Liver (tissue), 3 donors: Measurements from ENCODE around the gene GRIN1.

Experiments used
- CTCF ChIP-seq: fragments of 150-350 bp; IDR thresholded peaks from 2 replicates; pipeline ENCODE4 v1.5.1; 2017; ENCODE audit warnings: improper control_type of control experiment, low read depth, low read length; ENCODE audit not compliant: missing input control
- EGR1 ChIP-seq, 2 donors: IDR thresholded peaks; 2 replicates each; pipeline ENCODE4 v1.6.1; 2016 to 2018; ENCODE audit warnings: antibody characterized with exemption in 2 of 2, low read depth in 2 of 2
- FOXA1 ChIP-seq: IDR thresholded peaks from 2 replicates; pipeline ENCODE4 v1.6.1; 2016; ENCODE audit warnings: antibody characterized with exemption
- GABPA ChIP-seq, 2 donors: IDR thresholded peaks in 1 of 2; conservative IDR thresholded peaks in 1 of 2; 2 replicates each; pipeline ENCODE4 v1.6.1; 2016; ENCODE audit warnings: antibody characterized with exemption in 2 of 2, mild to moderate bottlenecking in 1 of 2, moderate library complexity in 1 of 2
- RAD21 ChIP-seq, 2 donors: IDR thresholded peaks; 2 replicates each; pipeline ENCODE4 v1.6.1; 2016; ENCODE audit warnings: antibody characterized with exemption in 2 of 2, mild to moderate bottlenecking in 2 of 2
- REST ChIP-seq: IDR thresholded peaks from 2 replicates; pipeline ENCODE4 v1.6.1; 2016; ENCODE audit warnings: antibody characterized with exemption, mild to moderate bottlenecking
- RXRA ChIP-seq, 2 donors: IDR thresholded peaks; 2 replicates each; pipeline ENCODE4 v1.6.1; 2017 to 2018; ENCODE audit warnings: antibody characterized with exemption in 2 of 2, mild to moderate bottlenecking in 1 of 2
- SP1 ChIP-seq: IDR thresholded peaks from 2 replicates; pipeline ENCODE4 v1.6.1; 2018; ENCODE audit warnings: antibody characterized with exemption, mild to moderate bottlenecking
- TAF1 ChIP-seq: conservative IDR thresholded peaks from 2 replicates; pipeline ENCODE4 v1.6.1; 2016; ENCODE audit warnings: antibody characterized with exemption, mild to moderate bottlenecking
- YY1 ChIP-seq: IDR thresholded peaks from 2 replicates; pipeline ENCODE4 v1.6.1; 2016; ENCODE audit warnings: antibody characterized with exemption, mild to moderate bottlenecking
- TF ChIP-seq, protein P1 (sequence below): IDR thresholded peaks from 2 replicates; pipeline ENCODE4 v1.6.1; 2016; ENCODE audit warnings: antibody characterized with exemption
- TF ChIP-seq, protein P2 (sequence below): IDR thresholded peaks from 2 replicates; pipeline ENCODE4 v1.6.1; 2016; ENCODE audit warnings: antibody characterized with exemption
- donor health status: healthy.
- donor health status: healthy.

DNA sequence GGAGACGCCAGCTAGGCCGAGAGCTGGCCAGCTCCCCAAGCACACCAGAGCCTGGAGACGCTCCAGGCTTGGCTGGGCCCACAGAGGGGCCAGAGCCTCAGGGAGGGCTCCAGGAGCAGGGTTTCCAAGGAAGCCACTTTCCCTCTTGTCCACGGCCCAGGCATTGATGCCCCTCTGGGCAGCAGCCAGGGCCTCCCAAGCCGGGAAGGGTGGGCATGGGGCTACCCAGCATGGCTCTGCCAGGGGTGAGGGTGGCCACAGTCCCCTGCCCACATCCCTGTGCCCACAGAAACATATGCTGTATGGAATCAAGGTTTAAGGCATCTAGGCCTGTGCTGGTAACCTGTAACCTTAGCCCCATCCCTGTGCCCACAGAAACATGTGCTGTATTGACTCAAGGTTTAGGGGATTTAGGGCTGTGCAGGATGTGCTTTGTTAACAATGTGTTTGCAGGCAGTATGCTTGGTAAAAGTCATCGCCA, 22.9 kb upstream of the GRIN1 start:
- TF ChIP-seq CTCF (no peak), SP1 (no peak), TAF1 (no peak), REST (no peak), FOXA1 (no peak), YY1 (no peak), RAD21 (IDR thresholded peaks at IDR 0.05) (no peak), EGR1 (IDR thresholded peaks at IDR 0.05; ENCODE audit: low read depth in 2 of 2) (no peak), GABPA (IDR thresholded peaks at IDR 0.05 in 1 of 2, conservative IDR thresholded peaks at IDR 0.05 in 1 of 2) (no peak), RXRA (IDR thresholded peaks at IDR 0.05) (no peak)
- TF ChIP-seq, protein P1, sequence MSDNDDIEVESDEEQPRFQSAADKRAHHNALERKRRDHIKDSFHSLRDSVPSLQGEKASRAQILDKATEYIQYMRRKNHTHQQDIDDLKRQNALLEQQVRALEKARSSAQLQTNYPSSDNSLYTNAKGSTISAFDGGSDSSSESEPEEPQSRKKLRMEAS, result no peak
- TF ChIP-seq, protein P2, sequence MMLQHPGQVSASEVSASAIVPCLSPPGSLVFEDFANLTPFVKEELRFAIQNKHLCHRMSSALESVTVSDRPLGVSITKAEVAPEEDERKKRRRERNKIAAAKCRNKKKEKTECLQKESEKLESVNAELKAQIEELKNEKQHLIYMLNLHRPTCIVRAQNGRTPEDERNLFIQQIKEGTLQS, result no peak
